Fibroblast of lung (primary cell): Measurements from ENCODE around the gene LAMA5. TPM values are rescaled to one million over a fixed set of nuclear protein-coding genes. Genes with fewer than 3 reads are reported as not detected.
A peak's percentile ranks its signal among the peaks of the same experiment; 100 is the strongest.

Source experiments
- DNase-seq, 2 donors: peaks; one replicate each; pipeline versions ENCODE4 v3.0.0 to v3.0.0-alpha.2; 2010; ENCODE audit warnings: low read depth in 2 of 2
- H2AFZ ChIP-seq: 2 replicates; pipeline ENCODE4 v1.5.1; 2012; ENCODE audit warnings: low read length, control low read depth, inconsistent platforms
- H3K27ac ChIP-seq: 2 replicates; pipeline ENCODE4 v1.5.1; 2011; ENCODE audit warnings: low read length, control low read depth; ENCODE audit not compliant: insufficient read depth
- H3K27me3 ChIP-seq: 2 replicates; pipeline ENCODE4 v1.5.1; 2011; ENCODE audit warnings: mild to moderate bottlenecking, low read length; ENCODE audit not compliant: control insufficient read depth, insufficient read depth
- H3K36me3 ChIP-seq: 2 replicates; pipeline ENCODE4 v1.5.1; 2011; ENCODE audit warnings: low read length; ENCODE audit not compliant: control insufficient read depth, insufficient read depth
- H3K4me1 ChIP-seq: 2 replicates; pipeline ENCODE4 v1.5.1; 2011; ENCODE audit warnings: low read length; ENCODE audit not compliant: control insufficient read depth, insufficient read depth; ENCODE audit errors: extremely low read depth
- H3K4me2 ChIP-seq: 2 replicates; pipeline ENCODE4 v1.5.1; 2011; ENCODE audit warnings: low read length, control low read depth; ENCODE audit not compliant: insufficient read depth; ENCODE audit errors: extremely low read depth
- H3K4me3 ChIP-seq, 4 experiments: fragments of 200-600 bp in 1 of 4; sonication (generic) in 1 of 4; replicated peaks in 1 of 4; 2 replicates each; pipeline ENCODE4 v1.5.1; 2011 to 2016; ENCODE audit warnings: low read length in 4 of 4, low read depth in 3 of 4, mild to moderate bottlenecking in 3 of 4, control low read depth in 2 of 4, inconsistent platforms in 1 of 4, mixed read lengths in 1 of 4; ENCODE audit not compliant: insufficient read depth in 1 of 4; ENCODE audit errors: control extremely low read depth in 1 of 4
- H3K79me2 ChIP-seq: 2 replicates; pipeline ENCODE4 v1.5.1; 2012; ENCODE audit warnings: mild to moderate bottlenecking, low read length, inconsistent platforms; ENCODE audit not compliant: control insufficient read depth, insufficient read depth
- H3K9ac ChIP-seq: 2 replicates; pipeline ENCODE4 v1.5.1; 2011; ENCODE audit warnings: mild to moderate bottlenecking, low read length, control low read depth; ENCODE audit not compliant: insufficient read depth
- H3K9me3 ChIP-seq: 2 replicates; pipeline ENCODE4 v1.5.1; 2012; ENCODE audit warnings: low read depth, low read length; ENCODE audit not compliant: control insufficient read depth, insufficient read depth
- H4K20me1 ChIP-seq: 2 replicates; pipeline ENCODE4 v1.5.1; 2011; ENCODE audit warnings: low read length; ENCODE audit not compliant: control insufficient read depth, insufficient read depth; ENCODE audit errors: extremely low read depth
- CTCF ChIP-seq, 2 donors: IDR thresholded peaks in 1 of 2; conservative IDR thresholded peaks in 1 of 2; 1 replicate in 1 of 2; 2 replicates in 1 of 2; pipeline ENCODE4 v1.5.1; 2011 to 2012; ENCODE audit warnings: low read length in 2 of 2, control low read depth in 1 of 2, inconsistent platforms in 1 of 2, low read depth in 1 of 2, mild to moderate bottlenecking in 1 of 2
- EZH2 ChIP-seq: IDR thresholded peaks from 2 replicates; pipeline ENCODE4 v1.5.1; 2012; ENCODE audit warnings: low read length, control low read depth, mild to moderate bottlenecking; ENCODE audit errors: missing control alignments
- polyA plus RNA-seq, 2 donors: library from polyadenylated mRNA; depleted of rRNA in 1 of 2; stranded (reverse) in 1 of 2; unstranded in 1 of 2; fragments of >200 nt; gene quantifications; 2 replicates each; pipeline ENCODE4 v1.2.1, GENCODE V29; 2011 to 2012; ENCODE audit warnings: missing spikeins in 1 of 2
- total RNA-seq: library from RNA; depleted of rRNA; stranded (reverse); fragments of >200 nt; gene quantifications from 2 replicates; pipeline ENCODE4 v1.2.1, GENCODE V29; 2014

LAMA5 gene
- total and polyA plus RNA-seq, 2 donors (not counting 1 experiment from before 2014, with no cell fraction given) = 1.5 to 81.6 TPM

GRCh38 chr20:62321521-62321948, 45.6 kb downstream of the LAMA5 start:
- H3K36me3 ChIP-seq = peaks cover 29% of the 10 kb centered on the region
- no peak overlapping the region for H3K27ac ChIP-seq
- H3K27me3 ChIP-seq = no peaks in the 10 kb centered on the region
- H3K79me2 ChIP-seq = no peaks in the 10 kb centered on the region
- H3K4me2 ChIP-seq = no peak overlapping the region
- H3K4me3 ChIP-seq = no peak overlapping the region
- peak in 1 of 2 donors; percentile 21 for DNase-seq
- no peak overlapping the region for H3K9ac ChIP-seq
- H3K9me3 ChIP-seq = no peaks in the 10 kb centered on the region
- no peak overlapping the region for H2AFZ ChIP-seq
- H4K20me1 ChIP-seq = no peaks in the 10 kb centered on the region
- no peaks in the 10 kb centered on the region for H3K4me1 ChIP-seq
- no peak for TF ChIP-seq EZH2
- no peak for TF ChIP-seq CTCF (conservative IDR thresholded peaks at IDR 0.05 in 1 of 2, IDR thresholded peaks at IDR 0.05 in 1 of 2; ENCODE audit: low read depth in 1 of 2, low read length in 2 of 2)

- no peak overlapping the region for H3K4me2 ChIP-seq
- no peaks in the 10 kb centered on the region for H3K27me3 ChIP-seq
- no peaks in the 10 kb centered on the region for H3K4me1 ChIP-seq
- H3K27ac ChIP-seq = no peak overlapping the region
- H3K9me3 ChIP-seq = no peaks in the 10 kb centered on the region
- no peak overlapping the region for H3K4me3 ChIP-seq
- no peak overlapping the region for H3K9ac ChIP-seq
- H3K36me3 ChIP-seq = peaks cover 33% of the 10 kb centered on the region
- no peak for TF ChIP-seq CTCF (conservative IDR thresholded peaks at IDR 0.05 in 1 of 2, IDR thresholded peaks at IDR 0.05 in 1 of 2; ENCODE audit: low read depth in 1 of 2, low read length in 2 of 2)
- TF ChIP-seq EZH2 = no peak
- H2AFZ ChIP-seq = no peak overlapping the region
- H4K20me1 ChIP-seq = no peaks in the 10 kb centered on the region
- DNase-seq = no peak
- H3K79me2 ChIP-seq = no peaks in the 10 kb centered on the region
These were observed 46.3 kb downstream of the LAMA5 start for GRCh38 chr20:62320581-62321354.

GRCh38 chr20:62319346-62319909, 47.7 kb downstream of the LAMA5 start:
- Histone ChIP-seq H3K9me3 (no peaks in the 10 kb centered on the region), H3K79me2 (no peaks in the 10 kb centered on the region), H3K4me1 (no peaks in the 10 kb centered on the region), H3K9ac (no peak overlapping the region), H4K20me1 (no peaks in the 10 kb centered on the region), H3K27me3 (no peaks in the 10 kb centered on the region), H3K36me3 (peaks cover 39% of the 10 kb centered on the region), H3K27ac (no peak overlapping the region), H3K4me3 (no peak overlapping the region), H3K4me2 (no peak overlapping the region), H2AFZ (no peak overlapping the region)
- DNase-seq = no peak
- no peak for TF ChIP-seq CTCF (conservative IDR thresholded peaks at IDR 0.05 in 1 of 2, IDR thresholded peaks at IDR 0.05 in 1 of 2; ENCODE audit: low read depth in 1 of 2, low read length in 2 of 2)
- TF ChIP-seq EZH2 = no peak
